ENCODE data around the gene PXDN. TPM values are rescaled to one million over a fixed set of nuclear protein-coding genes. Genes with fewer than 3 reads are reported as not detected.

Gene PXDN
- total RNA-seq, 2 donors from 2014 or later: 9.5 to 20.0 TPM

- TF ChIP-seq CTCF (IDR thresholded peaks at IDR 0.05): no peak
- DNase-seq: no peak
- Histone ChIP-seq H3K4me1 (peaks cover 8% of the 10 kb centered on the region), H3K27ac (no peak overlapping the region), H3K36me3 (no peaks in the 10 kb centered on the region), H3K27me3 (no peaks in the 10 kb centered on the region), H3K4me3 (no peak overlapping the region), H3K9ac (ENCODE audit: low read depth in 2 of 2, low read length in 2 of 2) (no peak overlapping the region), H3K9me3 (no peaks in the 10 kb centered on the region)
- intact Hi-C loops (cut with DNase I): no loop called here
Measured at GRCh38 chr2:1620081-1620480, 124.2 kb downstream of the PXDN start.

- intact Hi-C loops (cut with DNase I): no loop called here
- Histone ChIP-seq H3K4me3 (no peak overlapping the region), H3K9ac (ENCODE audit: low read depth in 2 of 2, low read length in 2 of 2) (no peak overlapping the region), H3K27me3 (no peaks in the 10 kb centered on the region), H3K27ac (no peak overlapping the region), H3K36me3 (no peaks in the 10 kb centered on the region), H3K4me1 (peaks cover 8% of the 10 kb centered on the region), H3K9me3 (no peaks in the 10 kb centered on the region)
- no peak for DNase-seq
- TF ChIP-seq CTCF (IDR thresholded peaks at IDR 0.05): no peak
Measured at GRCh38 chr2:1619556-1619955, 124.8 kb downstream of the PXDN start.

GRCh38 chr2:1618974-1619373 lies 125.3 kb downstream of the PXDN start:
- no peaks in the 10 kb centered on the region for H3K9me3 ChIP-seq
- no peak for TF ChIP-seq CTCF (IDR thresholded peaks at IDR 0.05)
- H3K4me3 ChIP-seq: no peak overlapping the region
- H3K27ac ChIP-seq: peak overlapping the region; percentile 46
- H3K36me3 ChIP-seq: no peaks in the 10 kb centered on the region
- H3K4me1 ChIP-seq: peaks cover 8% of the 10 kb centered on the region
- intact Hi-C loops (cut with DNase I): no loop called here
- H3K27me3 ChIP-seq: no peaks in the 10 kb centered on the region
- no peak for DNase-seq
- H3K9ac ChIP-seq (ENCODE audit: low read depth in 2 of 2, low read length in 2 of 2): no peak overlapping the region

- intact Hi-C loops (cut with DNase I): no loop called here
- no peak for TF ChIP-seq CTCF (IDR thresholded peaks at IDR 0.05)
- no peak for DNase-seq
Measured at GRCh38 chr2:1618191-1618961, 125.9 kb downstream of the PXDN start.

GRCh38 chr2:1617425-1618021 lies 126.8 kb downstream of the PXDN start:
- no peaks in the 10 kb centered on the region for H3K27me3 ChIP-seq
- H3K27ac ChIP-seq: peak overlapping the region; percentile 46
- H3K4me3 ChIP-seq: no peak overlapping the region
- no peaks in the 10 kb centered on the region for H3K9me3 ChIP-seq
- no peaks in the 10 kb centered on the region for H3K36me3 ChIP-seq
- intact Hi-C loops (cut with DNase I): no loop called here
- TF ChIP-seq CTCF (IDR thresholded peaks at IDR 0.05): no peak
- H3K4me1 ChIP-seq: peaks cover 8% of the 10 kb centered on the region
- peak overlapping the region in 1 of 2 donors; percentile 41 for H3K9ac ChIP-seq (ENCODE audit: low read depth in 2 of 2, low read length in 2 of 2)
- peak; percentile 46 for DNase-seq

More at GRCh38 chr2:1618191-1618961, 125.9 kb downstream of the PXDN start:
- peaks cover 8% of the 10 kb centered on the region for H3K4me1 ChIP-seq
- H3K27ac ChIP-seq: peak overlapping the region; percentile 46
- H3K9me3 ChIP-seq: no peaks in the 10 kb centered on the region
- H3K36me3 ChIP-seq: no peaks in the 10 kb centered on the region
- H3K4me3 ChIP-seq: no peak overlapping the region
- H3K9ac ChIP-seq (ENCODE audit: low read depth in 2 of 2, low read length in 2 of 2): peak overlapping the region in 1 of 2 donors; percentile 41
- H3K27me3 ChIP-seq: no peaks in the 10 kb centered on the region
